Left hindlimb (tissue), 1 donor: Measurements from ENCODE around the gene FTO.

ENCODE experiments used
- DNase-seq: peaks from one replicate; pipeline ENCODE4 v3.0.0-alpha.2; 2018

FTO gene

GRCh38 chr16:53946746-53947386 lies 242.9 kb downstream of the FTO start:
- no peak for DNase-seq

- no peak for DNase-seq
These were observed 243.7 kb downstream of the FTO start for GRCh38 chr16:53947642-53948041.

GRCh38 chr16:53948326-53948725 lies 244.4 kb downstream of the FTO start:
- no peak for DNase-seq

- no peak for DNase-seq
These were observed 244.9 kb downstream of the FTO start for GRCh38 chr16:53948734-53949430.

GRCh38 chr16:53949715-53950410 lies 245.9 kb downstream of the FTO start:
- no peak for DNase-seq

- no peak for DNase-seq
These were observed 246.7 kb downstream of the FTO start for GRCh38 chr16:53950677-53951076.

- no peak for DNase-seq
These were observed 248.6 kb downstream of the FTO start for GRCh38 chr16:53952215-53953208.

GRCh38 chr16:53953336-53953735 lies 249.4 kb downstream of the FTO start:
- no peak for DNase-seq

GRCh38 chr16:53955221-53955875 lies 251.4 kb downstream of the FTO start:
- no peak for DNase-seq

- DNase-seq: no peak
These were observed 254.5 kb downstream of the FTO start for GRCh38 chr16:53958341-53958880.

- DNase-seq: no peak
These were observed 256.3 kb downstream of the FTO start for GRCh38 chr16:53960050-53960812.

GRCh38 chr16:53960954-53961616 lies 257.1 kb downstream of the FTO start:
- DNase-seq: no peak

- no peak for DNase-seq
These were observed 258.1 kb downstream of the FTO start for GRCh38 chr16:53962041-53962440.

- DNase-seq: no peak
These were observed 260.3 kb downstream of the FTO start for GRCh38 chr16:53964145-53964790.

- peak; percentile 42 for DNase-seq
These were observed 263.0 kb downstream of the FTO start for GRCh38 chr16:53966821-53967571.

- no peak for DNase-seq
These were observed 263.6 kb downstream of the FTO start for GRCh38 chr16:53967572-53967971.

- no peak for DNase-seq
These were observed 264.5 kb downstream of the FTO start for GRCh38 chr16:53968454-53968853.

- no peak for DNase-seq
These were observed 264.9 kb downstream of the FTO start for GRCh38 chr16:53968896-53969295.

- DNase-seq: peak; percentile 64
These were observed 267.7 kb downstream of the FTO start for GRCh38 chr16:53971616-53972015.
